ENCODE data around the gene AFF1.

AFF1 gene

GRCh38 chr4:86934771-86935565 lies at the start of gene AFF1:
TSS of gene AFF1 (plus strand) at chr4:86935011. CDS start at chr4:86948534, 13,523 bp downstream.
- H3K4me3 ChIP-seq (ENCODE audit: low read length), result peak within 1 kb of the TSS; percentile 71
- TF ChIP-seq CTCF (IDR thresholded peaks at IDR 0.05; ENCODE audit: low read length), result peak; percentile 23
- no peak for TF ChIP-seq EZH2 (optimal IDR thresholded peaks at IDR 0.05; ENCODE audit: low read depth, low read length)
- TF ChIP-seq EZH2phosphoT487 (IDR thresholded peaks at IDR 0.05; ENCODE audit: low read length), result no peak
- H3K4me2 ChIP-seq (ENCODE audit: low read depth, low read length), result peak within 1 kb of the TSS; percentile 95
- peak within 1 kb of the TSS; percentile 88 for H3K27ac ChIP-seq (ENCODE audit: low read length)
- H4K20me1 ChIP-seq (ENCODE audit: insufficient read depth, low read length), result no peaks in the 10 kb centered on the region
- no peaks in the 10 kb centered on the region for H3K27me3 ChIP-seq (replicated peaks; ENCODE audit: insufficient read depth, low read length)
- peaks cover 38% of the 10 kb centered on the region for H3K79me2 ChIP-seq (ENCODE audit: low read length)
- peak; percentile 94 for DNase-seq
- no peaks in the 10 kb centered on the region for H3K36me3 ChIP-seq (replicated peaks; ENCODE audit: insufficient read depth, low read length)
- H3K9me2 ChIP-seq (replicated peaks; ENCODE audit: insufficient read depth, low read length), result no peaks in the 10 kb centered on the region
- H3K9me3 ChIP-seq (replicated peaks; ENCODE audit: insufficient read depth, low read length), result no peaks in the 10 kb centered on the region
- peaks cover 21% of the 10 kb centered on the region for H3K4me1 ChIP-seq (ENCODE audit: low read length)
- peak within 1 kb of the TSS; percentile 87 for H2AFZ ChIP-seq (ENCODE audit: low read length)
- H3F3A ChIP-seq (ENCODE audit: insufficient read depth, low read length), result peaks cover 55% of the 10 kb centered on the region
- H3K9ac ChIP-seq (ENCODE audit: low read length), result peak within 1 kb of the TSS; percentile 93

- Histone ChIP-seq H3F3A (ENCODE audit: insufficient read depth, low read length) (no peaks in the 10 kb centered on the region), H3K9me3 (replicated peaks; ENCODE audit: insufficient read depth, low read length) (no peaks in the 10 kb centered on the region), H3K4me2 (ENCODE audit: low read depth, low read length) (no peak overlapping the region), H3K4me3 (ENCODE audit: low read length) (no peak overlapping the region), H3K79me2 (ENCODE audit: low read length) (no peaks in the 10 kb centered on the region), H4K20me1 (ENCODE audit: insufficient read depth, low read length) (no peaks in the 10 kb centered on the region), H2AFZ (ENCODE audit: low read length) (no peak overlapping the region), H3K4me1 (ENCODE audit: low read length) (no peaks in the 10 kb centered on the region), H3K27ac (ENCODE audit: low read length) (no peak overlapping the region), H3K9ac (ENCODE audit: low read length) (no peak overlapping the region), H3K9me2 (replicated peaks; ENCODE audit: insufficient read depth, low read length) (no peaks in the 10 kb centered on the region), H3K36me3 (replicated peaks; ENCODE audit: insufficient read depth, low read length) (no peaks in the 10 kb centered on the region), H3K27me3 (replicated peaks; ENCODE audit: insufficient read depth, low read length) (no peaks in the 10 kb centered on the region)
- no peak for DNase-seq
- TF ChIP-seq EZH2 (optimal IDR thresholded peaks at IDR 0.05; ENCODE audit: low read depth, low read length), result no peak
- TF ChIP-seq EZH2phosphoT487 (IDR thresholded peaks at IDR 0.05; ENCODE audit: low read length), result no peak
- TF ChIP-seq CTCF (IDR thresholded peaks at IDR 0.05; ENCODE audit: low read length), result no peak
Measured at GRCh38 chr4:86890790-86891189, 44.0 kb upstream of the AFF1 start.

- Histone ChIP-seq H3K9ac (ENCODE audit: low read length) (peak within 1 kb of the TSS; percentile 53; the same call in 1 of the 2 replicates), H3K36me3 (replicated peaks; ENCODE audit: insufficient read depth, low read length) (no peaks in the 10 kb centered on the region), H4K20me1 (ENCODE audit: insufficient read depth, low read length) (no peaks in the 10 kb centered on the region), H3K4me3 (ENCODE audit: low read length) (peak within 1 kb of the TSS; percentile 68), H3F3A (ENCODE audit: insufficient read depth, low read length) (no peaks in the 10 kb centered on the region), H2AFZ (ENCODE audit: low read length) (peak within 1 kb of the TSS; percentile 73), H3K9me2 (replicated peaks; ENCODE audit: insufficient read depth, low read length) (no peaks in the 10 kb centered on the region), H3K27me3 (replicated peaks; ENCODE audit: insufficient read depth, low read length) (no peaks in the 10 kb centered on the region), H3K9me3 (replicated peaks; ENCODE audit: insufficient read depth, low read length) (no peaks in the 10 kb centered on the region), H3K4me2 (ENCODE audit: low read depth, low read length) (peak within 1 kb of the TSS; percentile 70), H3K79me2 (ENCODE audit: low read length) (no peaks in the 10 kb centered on the region), H3K27ac (ENCODE audit: low read length) (no peak within 1 kb of the TSS), H3K4me1 (ENCODE audit: low read length) (no peaks in the 10 kb centered on the region)
- TF ChIP-seq CTCF (IDR thresholded peaks at IDR 0.05; ENCODE audit: low read length) (0 out of 2 replicates have a peak, but pooled peaks have one; percentile 3), EZH2phosphoT487 (IDR thresholded peaks at IDR 0.05; ENCODE audit: low read length) (no peak)
- peak; percentile 59 for DNase-seq
Measured at GRCh38 chr4:86891762-86892635, 42.8 kb upstream of the AFF1 start, which contains the start of gene C4orf36. TSS of gene C4orf36 (minus strand) at chr4:86892422. CDS start at chr4:86891520, 902 bp downstream.
